ENCODE data around the gene TMIGD1. TPM values are rescaled to one million over a fixed set of nuclear protein-coding genes. Genes with fewer than 3 reads are reported as not detected.

Gene TMIGD1
- polyA plus RNA-seq, 1 of the 3 experiments (the other 2 are of a cell fraction), result not detected

DNA sequence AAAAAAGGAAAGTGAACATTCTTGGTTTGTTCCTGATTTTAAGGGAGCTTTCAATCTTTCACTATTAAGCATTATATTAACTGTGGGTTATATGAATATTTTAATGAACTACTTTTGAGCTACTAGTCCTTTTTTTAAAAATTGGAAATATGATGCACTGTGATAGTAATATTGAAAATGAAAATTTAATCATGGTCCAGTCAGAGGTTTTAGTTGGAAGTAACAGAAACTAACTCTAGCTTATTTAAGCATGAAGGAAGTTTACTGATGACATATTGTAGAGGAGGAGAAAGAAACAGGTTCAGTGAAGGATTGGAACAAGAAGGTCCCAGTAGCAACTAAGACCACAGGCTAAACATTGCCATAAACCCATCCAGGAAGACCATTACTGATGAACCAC lies 20.8 kb upstream of the TMIGD1 start:
- Histone ChIP-seq H3K36me3 (replicated peaks in 1 of 2; ENCODE audit: control insufficient read depth in 1 of 2, insufficient read depth in 2 of 2, low read length in 1 of 2) (no peaks in the 10 kb centered on the region), H2AFZ (ENCODE audit: low read depth) (no peak overlapping the region), H4K20me1 (ENCODE audit: insufficient read depth) (no peaks in the 10 kb centered on the region), H3K27ac (ENCODE audit: low read depth in 2 of 2, low read length in 1 of 2) (no peak overlapping the region), H3K4me2 (no peak overlapping the region), H3K4me3 (ENCODE audit: low read depth in 2 of 2, low read length in 1 of 2) (no peak overlapping the region), H3K9me3 (no peaks in the 10 kb centered on the region), H3K9me2 (no peaks in the 10 kb centered on the region), H3F3A (replicated peaks; ENCODE audit: insufficient read depth) (no peaks in the 10 kb centered on the region), H3K9ac (no peak overlapping the region), H3K27me3 (ENCODE audit: insufficient read depth) (no peaks in the 10 kb centered on the region), H3K4me1 (ENCODE audit: control insufficient read depth in 1 of 2, insufficient read depth in 2 of 2, low read depth in 1 of 2, low read length in 1 of 2) (no peaks in the 10 kb centered on the region; a peak in 1 of 4 replicates), H3K79me2 (ENCODE audit: insufficient read depth) (no peaks in the 10 kb centered on the region)
- ChIA-PET POLR2A (interaction anchor here (0.7 kb wide), 1 partner anchor 25 kb away, joined by 4 read pairs; no protein-coding TSS in a partner anchor), CTCF (interaction anchor here (0.6 to 0.9 kb wide), 2 partner anchors 86 to 122 kb away, joined by 3 read pairs; partner anchors contain the start of gene GOSR1)
- TF ChIP-seq NRF1 (IDR thresholded peaks at IDR 0.05; ENCODE audit: low read depth, low read length), result no peak
- no peak for TF ChIP-seq SMC3 (IDR thresholded peaks at IDR 0.05; ENCODE audit: low read depth, low read length)
- TF ChIP-seq RFX5 (IDR thresholded peaks at IDR 0.05; ENCODE audit: low read length), result no peak
- TF ChIP-seq GATA2 (CRISPR knock-in tag; IDR thresholded peaks at IDR 0.05), result no peak
- TF ChIP-seq, protein P1, sequence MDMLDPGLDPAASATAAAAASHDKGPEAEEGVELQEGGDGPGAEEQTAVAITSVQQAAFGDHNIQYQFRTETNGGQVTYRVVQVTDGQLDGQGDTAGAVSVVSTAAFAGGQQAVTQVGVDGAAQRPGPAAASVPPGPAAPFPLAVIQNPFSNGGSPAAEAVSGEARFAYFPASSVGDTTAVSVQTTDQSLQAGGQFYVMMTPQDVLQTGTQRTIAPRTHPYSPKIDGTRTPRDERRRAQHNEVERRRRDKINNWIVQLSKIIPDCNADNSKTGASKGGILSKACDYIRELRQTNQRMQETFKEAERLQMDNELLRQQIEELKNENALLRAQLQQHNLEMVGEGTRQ (IDR thresholded peaks at IDR 0.05; ENCODE audit: borderline replicate concordance, low read depth, low read length), result no peak
- no peak for TF ChIP-seq TAF1 (IDR thresholded peaks at IDR 0.05; ENCODE audit: borderline replicate concordance, low read depth, low read length)
- no peak for TF ChIP-seq FOXJ3 (CRISPR knock-in tag; IDR thresholded peaks at IDR 0.05)
- TF ChIP-seq, protein P2, sequence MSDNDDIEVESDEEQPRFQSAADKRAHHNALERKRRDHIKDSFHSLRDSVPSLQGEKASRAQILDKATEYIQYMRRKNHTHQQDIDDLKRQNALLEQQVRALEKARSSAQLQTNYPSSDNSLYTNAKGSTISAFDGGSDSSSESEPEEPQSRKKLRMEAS (IDR thresholded peaks at IDR 0.05; ENCODE audit: low read depth), result no peak
- TF ChIP-seq MXI1 (IDR thresholded peaks at IDR 0.05; ENCODE audit: low read depth, low read length), result no peak
- TF ChIP-seq TEAD4 (IDR thresholded peaks at IDR 0.05; ENCODE audit: borderline replicate concordance, insufficient read depth), result no peak
- no peak for TF ChIP-seq YY1 (IDR thresholded peaks at IDR 0.05; ENCODE audit: low read depth)
- TF ChIP-seq MEF2A (IDR thresholded peaks at IDR 0.05; ENCODE audit: borderline replicate concordance, low read depth), result no peak
- TF ChIP-seq, protein P3, sequence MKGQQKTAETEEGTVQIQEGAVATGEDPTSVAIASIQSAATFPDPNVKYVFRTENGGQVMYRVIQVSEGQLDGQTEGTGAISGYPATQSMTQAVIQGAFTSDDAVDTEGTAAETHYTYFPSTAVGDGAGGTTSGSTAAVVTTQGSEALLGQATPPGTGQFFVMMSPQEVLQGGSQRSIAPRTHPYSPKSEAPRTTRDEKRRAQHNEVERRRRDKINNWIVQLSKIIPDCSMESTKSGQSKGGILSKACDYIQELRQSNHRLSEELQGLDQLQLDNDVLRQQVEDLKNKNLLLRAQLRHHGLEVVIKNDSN (IDR thresholded peaks at IDR 0.05; ENCODE audit: borderline replicate concordance, low read depth), result no peak
- TF ChIP-seq EZH2phosphoT487 (IDR thresholded peaks at IDR 0.05; ENCODE audit: borderline replicate concordance, low read depth), result no peak
- no peak for TF ChIP-seq FOXM1 (IDR thresholded peaks at IDR 0.05; ENCODE audit: low read depth)
- no peak for TF ChIP-seq SIN3A (IDR thresholded peaks at IDR 0.05; ENCODE audit: borderline replicate concordance, low read depth, low read length)
- no peak for TF ChIP-seq JUND (IDR thresholded peaks at IDR 0.05)
- TF ChIP-seq RAD21 (IDR thresholded peaks at IDR 0.05; ENCODE audit: low read length), result no peak
- no peak for DNase-seq
